NCI-H1417 treated with DMSO at 0.1 percent for 48 hours (cell line): ENCODE data around the gene VANGL1.

Source experiments
- DNase-seq: peaks from one replicate; lab custom pipeline; 2025; lab: John Stamatoyannopoulos, UW

Gene VANGL1

GRCh38 chr1:115705085-115705951 is 63.5 kb downstream of the VANGL1 start:
- no peak for DNase-seq

GRCh38 chr1:115705963-115706362 is 64.2 kb downstream of the VANGL1 start:
- DNase-seq: no peak

- DNase-seq: peak; percentile 7
Measured at GRCh38 chr1:115706587-115707425, 65.0 kb downstream of the VANGL1 start.

- DNase-seq: no peak
Measured at GRCh38 chr1:115710859-115711624, 69.3 kb downstream of the VANGL1 start.

- no peak for DNase-seq
Measured at GRCh38 chr1:115712911-115713609, 71.3 kb downstream of the VANGL1 start.

- no peak for DNase-seq
Measured at GRCh38 chr1:115713906-115714305, 72.1 kb downstream of the VANGL1 start.

GRCh38 chr1:115714572-115715141 is 72.9 kb downstream of the VANGL1 start:
- DNase-seq: no peak

- DNase-seq: no peak
Measured at GRCh38 chr1:115717541-115717940, 75.8 kb downstream of the VANGL1 start.

- no peak for DNase-seq
Measured at GRCh38 chr1:115718011-115718754, 76.4 kb downstream of the VANGL1 start.

- no peak for DNase-seq
Measured at GRCh38 chr1:115719285-115719684, 77.5 kb downstream of the VANGL1 start.

- DNase-seq: no peak
Measured at GRCh38 chr1:115722221-115722620, 80.5 kb downstream of the VANGL1 start.

GRCh38 chr1:115723756-115724155 is 82.0 kb downstream of the VANGL1 start:
- DNase-seq: no peak

GRCh38 chr1:115725600-115725999 is 83.8 kb downstream of the VANGL1 start:
- DNase-seq: no peak

- DNase-seq: no peak
Measured at GRCh38 chr1:115726161-115726560, 84.4 kb downstream of the VANGL1 start.

- no peak for DNase-seq
Measured at GRCh38 chr1:115726570-115726969, 84.8 kb downstream of the VANGL1 start.

GRCh38 chr1:115727706-115728249 is 86.0 kb downstream of the VANGL1 start:
- no peak for DNase-seq

- no peak for DNase-seq
Measured at GRCh38 chr1:115728341-115728740, 86.6 kb downstream of the VANGL1 start.

- DNase-seq: no peak
Measured at GRCh38 chr1:115729756-115730155, 88.0 kb downstream of the VANGL1 start.

GRCh38 chr1:115732316-115732715 is 90.5 kb downstream of the VANGL1 start:
- no peak for DNase-seq

GRCh38 chr1:115740811-115741210 is 99.0 kb downstream of the VANGL1 start:
- DNase-seq: no peak
